Erythroblast (primary cell): Measurements from ENCODE around the gene SETD1B.

Experiments used
- GATA1 ChIP-seq: IDR thresholded peaks from 2 replicates; pipeline ENCODE4 v1.6.1; 2011; ENCODE audit warnings: low read depth, mild to moderate bottlenecking, control low read depth, low read length, moderate library complexity
- POLR2A ChIP-seq: IDR thresholded peaks from 2 replicates; pipeline ENCODE4 v1.6.1; 2011; ENCODE audit warnings: mild to moderate bottlenecking, low read length

- TF ChIP-seq POLR2A (no peak), GATA1 (no peak)
Observed at GRCh38 chr12:121857322-121858246, 53.8 kb downstream of the SETD1B start.
